Measurements from ENCODE around the gene DUSP11.

The DUSP11 gene

DNA sequence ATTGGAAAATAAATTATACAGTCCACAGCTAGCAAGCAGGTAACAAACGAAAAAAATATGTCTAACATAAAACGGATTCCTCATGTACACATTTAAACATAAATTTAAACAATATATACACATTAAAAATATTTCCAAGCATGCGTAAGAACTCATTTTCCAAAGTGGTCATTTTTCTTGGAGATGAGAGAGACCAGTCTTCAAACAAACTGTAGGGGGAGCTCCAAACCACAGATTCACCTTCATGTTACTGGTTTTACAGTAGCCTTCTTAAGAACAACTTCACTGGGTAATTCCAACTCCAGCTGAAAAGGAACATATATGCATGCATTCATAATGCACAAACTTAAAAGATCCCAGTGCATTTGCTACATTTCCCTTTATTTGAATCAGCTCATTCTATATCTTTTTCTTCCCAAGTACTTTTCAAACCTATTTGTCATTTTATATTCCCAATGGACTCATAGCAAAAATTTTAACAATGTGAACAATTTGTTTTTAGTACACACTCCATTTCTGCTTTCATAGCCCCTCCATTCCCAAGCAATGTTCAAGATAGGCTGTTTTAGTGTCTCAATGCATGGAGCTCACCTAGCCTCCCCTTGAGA, 44.1 kb upstream of the DUSP11 start:
- TF ChIP-seq, protein P1, sequence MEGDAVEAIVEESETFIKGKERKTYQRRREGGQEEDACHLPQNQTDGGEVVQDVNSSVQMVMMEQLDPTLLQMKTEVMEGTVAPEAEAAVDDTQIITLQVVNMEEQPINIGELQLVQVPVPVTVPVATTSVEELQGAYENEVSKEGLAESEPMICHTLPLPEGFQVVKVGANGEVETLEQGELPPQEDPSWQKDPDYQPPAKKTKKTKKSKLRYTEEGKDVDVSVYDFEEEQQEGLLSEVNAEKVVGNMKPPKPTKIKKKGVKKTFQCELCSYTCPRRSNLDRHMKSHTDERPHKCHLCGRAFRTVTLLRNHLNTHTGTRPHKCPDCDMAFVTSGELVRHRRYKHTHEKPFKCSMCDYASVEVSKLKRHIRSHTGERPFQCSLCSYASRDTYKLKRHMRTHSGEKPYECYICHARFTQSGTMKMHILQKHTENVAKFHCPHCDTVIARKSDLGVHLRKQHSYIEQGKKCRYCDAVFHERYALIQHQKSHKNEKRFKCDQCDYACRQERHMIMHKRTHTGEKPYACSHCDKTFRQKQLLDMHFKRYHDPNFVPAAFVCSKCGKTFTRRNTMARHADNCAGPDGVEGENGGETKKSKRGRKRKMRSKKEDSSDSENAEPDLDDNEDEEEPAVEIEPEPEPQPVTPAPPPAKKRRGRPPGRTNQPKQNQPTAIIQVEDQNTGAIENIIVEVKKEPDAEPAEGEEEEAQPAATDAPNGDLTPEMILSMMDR (IDR thresholded peaks at IDR 0.05; ENCODE audit: low read depth, low read length): peak; percentile 57; the same call in 1 of the 2 replicates
- H3K4me3 ChIP-seq (ENCODE audit: low read depth, low read length): no peak overlapping the region

DNA sequence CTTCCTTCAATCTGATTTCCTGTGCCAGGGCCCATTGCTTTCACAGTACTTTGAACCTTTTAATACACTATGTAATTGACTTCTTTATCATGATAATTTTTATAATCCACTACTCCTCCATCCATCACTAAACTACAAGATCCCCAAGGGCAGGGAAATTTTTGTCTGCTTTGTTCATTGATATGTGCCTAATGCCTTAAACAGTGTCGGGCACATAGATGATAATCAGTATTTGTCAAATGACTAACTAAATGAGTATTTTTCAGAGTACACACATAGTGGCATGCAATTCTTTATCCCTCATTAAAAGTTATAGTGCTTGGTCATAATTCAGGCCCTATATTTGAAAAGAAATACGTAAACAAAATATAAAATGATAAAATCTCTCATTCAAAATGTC, 43.5 kb upstream of the DUSP11 start:
- H3K4me3 ChIP-seq (ENCODE audit: low read depth, low read length): no peak overlapping the region
- TF ChIP-seq, protein P1 (IDR thresholded peaks at IDR 0.05; ENCODE audit: low read depth, low read length): no peak

DNA sequence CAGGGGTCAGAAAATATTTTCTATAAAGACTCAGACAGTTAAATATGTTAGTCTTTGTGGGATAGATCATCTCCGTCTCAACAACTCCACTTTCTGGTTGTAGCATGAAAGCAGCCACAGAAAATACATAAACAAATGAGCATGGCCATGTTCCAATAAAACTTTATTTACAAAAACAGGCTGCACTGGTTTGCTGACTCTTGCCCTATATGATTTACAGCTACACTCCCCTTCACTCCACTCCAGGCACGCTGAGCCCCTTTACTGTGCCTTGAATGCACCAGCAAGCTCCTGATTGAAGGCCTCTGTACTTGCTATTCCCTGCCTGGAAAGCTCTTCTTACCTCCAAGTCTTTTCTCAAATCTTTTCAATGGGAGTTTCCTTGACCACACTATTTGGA, 43.1 kb upstream of the DUSP11 start:
- H3K4me3 ChIP-seq (ENCODE audit: low read depth, low read length): no peak overlapping the region
- TF ChIP-seq, protein P1 (IDR thresholded peaks at IDR 0.05; ENCODE audit: low read depth, low read length): no peak

DNA sequence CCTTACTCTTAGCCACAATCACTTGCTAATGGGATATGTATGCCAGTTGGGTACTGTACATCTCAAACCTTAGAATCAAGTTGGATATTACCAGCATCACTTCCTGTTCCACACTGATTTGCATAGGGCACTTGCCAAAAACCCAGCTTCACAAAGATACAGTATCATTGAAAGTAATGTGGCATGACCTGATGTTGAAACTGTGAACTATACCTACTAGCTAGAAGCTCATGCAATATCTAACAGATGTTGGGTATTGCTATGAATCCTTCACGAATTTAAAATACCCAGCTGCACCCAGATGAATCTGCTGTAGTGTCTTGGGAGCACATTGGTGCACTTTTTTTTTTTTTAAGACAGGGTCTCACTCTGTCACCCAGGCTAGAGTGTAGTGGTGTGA, 42.4 kb upstream of the DUSP11 start:
- H3K4me3 ChIP-seq (ENCODE audit: low read depth, low read length): no peak overlapping the region
- TF ChIP-seq, protein P1 (IDR thresholded peaks at IDR 0.05; ENCODE audit: low read depth, low read length): no peak

DNA sequence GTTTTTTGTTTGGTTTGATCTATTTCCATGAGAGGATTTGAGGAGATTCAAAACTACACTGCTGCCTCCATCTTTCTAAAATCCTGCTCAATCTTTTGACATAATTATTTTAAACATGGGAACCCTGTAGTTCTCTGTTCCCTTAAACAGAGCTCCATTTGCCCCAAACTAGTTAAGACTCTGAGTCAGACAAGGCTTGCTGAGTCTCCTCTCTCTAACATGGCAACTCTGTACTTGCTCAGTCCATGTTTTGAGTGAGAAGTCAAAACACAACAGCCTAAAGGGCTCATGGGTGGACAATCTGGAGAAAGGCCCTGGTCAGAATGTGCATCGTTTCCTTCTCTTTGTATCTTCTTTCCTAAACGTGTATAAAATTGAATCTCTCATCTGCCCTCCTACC, 41.8 kb upstream of the DUSP11 start:
- no peak overlapping the region for H3K4me3 ChIP-seq (ENCODE audit: low read depth, low read length)
- TF ChIP-seq, protein P1 (IDR thresholded peaks at IDR 0.05; ENCODE audit: low read depth, low read length): no peak

DNA sequence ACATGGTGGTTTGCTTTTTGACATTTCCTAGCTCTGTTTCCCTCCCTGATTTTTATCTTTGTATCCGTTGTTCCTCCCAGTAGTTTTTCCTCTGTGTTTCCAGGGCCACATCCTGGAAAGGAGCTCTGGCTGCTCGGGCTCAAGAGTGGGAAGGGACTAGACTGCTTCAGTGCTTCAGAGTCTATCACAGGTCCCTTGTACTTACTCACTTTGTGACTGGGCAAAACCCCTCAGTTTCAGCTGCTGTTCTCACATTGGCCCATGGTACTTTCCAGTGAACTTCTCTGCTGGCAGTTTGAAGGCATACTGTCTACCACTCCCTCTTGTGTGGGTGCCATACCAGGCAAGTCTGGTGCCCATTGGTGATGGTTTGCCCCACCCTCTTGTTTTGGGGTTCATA, 41.3 kb upstream of the DUSP11 start:
- H3K4me3 ChIP-seq (ENCODE audit: low read depth, low read length): no peak overlapping the region
- TF ChIP-seq, protein P1 (IDR thresholded peaks at IDR 0.05; ENCODE audit: low read depth, low read length): no peak

DNA sequence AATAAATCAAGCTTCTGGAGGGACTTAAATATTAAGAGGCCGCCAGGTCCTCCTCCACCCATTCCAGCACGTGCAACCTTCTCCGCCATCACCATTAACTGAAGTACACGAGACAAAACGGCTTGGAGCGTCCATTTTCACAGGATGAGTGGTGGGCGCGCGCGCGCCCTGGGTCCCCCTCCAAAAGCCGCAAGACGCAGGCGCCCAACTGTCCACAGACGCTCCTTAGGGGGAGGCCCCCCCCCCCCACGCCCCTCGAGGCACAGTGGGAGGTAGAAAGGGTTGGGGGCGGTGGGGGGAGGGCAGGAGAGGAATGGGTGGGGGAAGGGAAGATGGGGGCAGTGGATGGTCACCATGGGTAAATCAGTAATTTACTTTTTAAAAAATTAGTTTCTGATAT, 38.4 kb upstream of the DUSP11 start:
- H3K4me3 ChIP-seq (ENCODE audit: low read depth, low read length): no peak overlapping the region
- TF ChIP-seq, protein P1 (IDR thresholded peaks at IDR 0.05; ENCODE audit: low read depth, low read length): no peak
